ENCODE measurements around the gene NOC3L.

The NOC3L gene

DNA sequence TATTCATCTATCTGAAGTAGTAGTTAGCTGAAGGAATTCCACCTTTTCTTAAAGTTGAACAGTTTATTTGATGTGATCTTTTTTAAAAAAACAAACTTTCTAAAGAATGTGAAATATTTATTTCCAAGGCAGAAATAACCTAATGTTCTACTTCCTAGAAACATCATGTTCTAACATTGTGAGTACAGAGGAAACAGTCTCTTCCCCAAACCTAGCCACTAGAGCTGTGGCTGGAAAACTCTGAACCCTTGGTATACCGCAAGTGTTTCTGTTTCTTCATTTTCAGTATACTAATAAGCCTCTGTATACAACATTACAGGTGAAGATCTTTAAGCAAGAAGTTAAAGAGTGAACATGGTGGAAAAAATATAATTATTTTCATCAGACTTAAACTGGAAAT is 35.1 kb downstream of the NOC3L start:
- WGBS, result 100% methylated on average over 1 of the region's 1 CpG
- Histone ChIP-seq H3K9ac (ENCODE audit: low read depth, low read length) (no peak overlapping the region), H3K9me3 (ENCODE audit: insufficient read depth, low read depth, low read length) (no peaks in the 10 kb centered on the region), H3K4me3 (ENCODE audit: low read length) (no peak overlapping the region), H3K4me1 (ENCODE audit: insufficient read depth, low read length) (no peaks in the 10 kb centered on the region), H3K36me3 (ENCODE audit: insufficient read depth, low read length) (peaks cover 94% of the 10 kb centered on the region), H3K27ac (ENCODE audit: low read depth, low read length) (no peak overlapping the region), H3K27me3 (ENCODE audit: insufficient read depth, low read length) (no peaks in the 10 kb centered on the region)

DNA sequence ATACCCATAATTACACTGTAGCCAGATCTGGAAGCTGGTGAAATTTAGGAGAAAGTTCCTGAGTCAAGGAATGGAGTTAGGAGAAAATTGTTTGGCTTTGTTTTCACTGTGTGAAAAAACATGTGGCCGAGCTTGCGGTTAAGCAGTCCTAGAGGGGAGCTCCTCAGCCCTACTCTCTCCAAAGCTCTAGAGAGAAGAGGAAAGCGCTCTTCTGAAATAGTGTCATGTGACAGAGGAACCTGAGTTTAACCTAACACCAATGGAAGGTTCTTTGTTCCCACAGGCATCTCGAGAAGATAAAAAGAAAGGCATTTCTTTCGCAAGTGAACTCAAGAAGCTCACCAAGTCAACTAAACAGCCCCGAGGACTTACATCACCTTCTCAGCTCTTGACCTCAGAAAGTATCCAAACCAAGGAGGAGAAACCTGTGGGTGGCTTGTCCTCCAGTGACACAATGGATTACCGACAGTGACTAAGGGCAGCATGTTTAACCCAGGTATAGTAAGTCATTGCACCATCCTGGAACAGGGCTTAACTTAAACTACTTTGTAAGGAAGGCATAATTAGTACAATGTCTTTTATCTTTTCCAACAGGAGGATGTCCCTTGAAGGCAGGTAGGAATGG is 38.0 kb downstream of the NOC3L start:
- WGBS, result 91% methylated on average over 7 of the region's 7 CpGs
- no peak overlapping the region for H3K9ac ChIP-seq (ENCODE audit: low read depth, low read length)
- no peak overlapping the region for H3K27ac ChIP-seq (ENCODE audit: low read depth, low read length)
- H3K4me1 ChIP-seq (ENCODE audit: insufficient read depth, low read length), result no peaks in the 10 kb centered on the region
- H3K4me3 ChIP-seq (ENCODE audit: low read length), result no peak overlapping the region
- peaks cover 73% of the 10 kb centered on the region for H3K36me3 ChIP-seq (ENCODE audit: insufficient read depth, low read length)
- H3K27me3 ChIP-seq (ENCODE audit: insufficient read depth, low read length), result no peaks in the 10 kb centered on the region
- H3K9me3 ChIP-seq (ENCODE audit: insufficient read depth, low read depth, low read length), result no peaks in the 10 kb centered on the region

DNA sequence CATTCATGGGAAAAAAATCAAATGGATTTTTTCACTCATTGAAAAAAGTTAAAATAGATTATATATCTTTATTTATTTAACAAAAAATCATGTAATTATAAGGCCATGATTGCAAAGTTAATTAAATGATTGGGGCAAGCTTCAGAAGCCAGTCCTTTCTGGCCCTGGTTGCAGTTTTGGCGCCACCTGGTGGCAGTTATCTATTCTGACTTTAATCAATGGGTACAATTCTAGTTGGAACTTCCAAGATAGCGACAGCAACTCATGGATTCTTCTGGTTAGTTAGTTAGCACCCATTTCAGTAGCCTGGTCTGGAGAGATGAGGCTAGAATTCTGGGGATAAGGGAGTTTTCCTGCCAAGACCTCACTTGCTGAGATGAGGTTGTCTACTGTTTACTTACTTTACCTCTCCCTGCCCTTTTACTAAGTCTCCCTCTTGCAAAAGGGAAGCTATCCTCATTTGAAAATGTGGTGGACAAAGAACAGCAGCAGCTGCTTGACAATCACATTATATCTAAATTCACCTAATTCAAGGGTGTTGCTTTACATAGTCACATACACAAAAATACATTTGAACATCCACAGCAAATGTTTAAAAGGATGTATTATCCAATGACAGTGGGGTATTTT is 42.3 kb downstream of the NOC3L start:
- H3K27me3 ChIP-seq (ENCODE audit: insufficient read depth, low read length), result no peaks in the 10 kb centered on the region
- no peaks in the 10 kb centered on the region for H3K9me3 ChIP-seq (ENCODE audit: insufficient read depth, low read depth, low read length)
- no peaks in the 10 kb centered on the region for H3K4me1 ChIP-seq (ENCODE audit: insufficient read depth, low read length)
- H3K4me3 ChIP-seq (ENCODE audit: low read length), result no peak overlapping the region
- no peak overlapping the region for H3K9ac ChIP-seq (ENCODE audit: low read depth, low read length)
- H3K36me3 ChIP-seq (ENCODE audit: insufficient read depth, low read length), result peaks cover 31% of the 10 kb centered on the region
- H3K27ac ChIP-seq (ENCODE audit: low read depth, low read length), result no peak overlapping the region
- 29% methylated on average over 2 of the region's 2 CpGs for WGBS

DNA sequence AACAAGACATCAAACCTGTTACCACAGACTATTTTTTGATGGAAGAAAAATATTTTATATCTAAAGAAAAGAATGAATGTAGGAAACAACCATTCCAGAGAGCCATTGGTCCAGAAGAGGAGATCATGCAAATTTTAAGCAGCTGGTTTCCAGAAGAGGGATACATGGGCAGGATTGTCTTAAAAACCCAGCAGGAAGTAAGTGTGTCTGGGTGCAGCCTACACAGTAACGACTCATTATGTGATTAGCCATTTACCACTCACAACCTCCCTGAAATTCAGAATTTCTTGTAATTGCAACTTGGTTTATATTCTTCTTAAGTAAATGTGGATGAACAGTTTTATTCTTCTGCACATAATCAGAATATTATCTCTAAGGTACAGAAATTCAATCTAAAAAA is 46.2 kb downstream of the NOC3L start:
- Histone ChIP-seq H3K27ac (ENCODE audit: low read depth, low read length) (no peak overlapping the region), H3K4me1 (ENCODE audit: insufficient read depth, low read length) (no peaks in the 10 kb centered on the region), H3K36me3 (ENCODE audit: insufficient read depth, low read length) (peaks cover under 1% of the 10 kb centered on the region; the same call in 1 of the 2 replicates), H3K4me3 (ENCODE audit: low read length) (no peak overlapping the region), H3K9me3 (ENCODE audit: insufficient read depth, low read depth, low read length) (no peaks in the 10 kb centered on the region), H3K9ac (ENCODE audit: low read depth, low read length) (no peak overlapping the region), H3K27me3 (ENCODE audit: insufficient read depth, low read length) (no peaks in the 10 kb centered on the region)
- WGBS, result 100% methylated on average over 1 of the region's 1 CpG

DNA sequence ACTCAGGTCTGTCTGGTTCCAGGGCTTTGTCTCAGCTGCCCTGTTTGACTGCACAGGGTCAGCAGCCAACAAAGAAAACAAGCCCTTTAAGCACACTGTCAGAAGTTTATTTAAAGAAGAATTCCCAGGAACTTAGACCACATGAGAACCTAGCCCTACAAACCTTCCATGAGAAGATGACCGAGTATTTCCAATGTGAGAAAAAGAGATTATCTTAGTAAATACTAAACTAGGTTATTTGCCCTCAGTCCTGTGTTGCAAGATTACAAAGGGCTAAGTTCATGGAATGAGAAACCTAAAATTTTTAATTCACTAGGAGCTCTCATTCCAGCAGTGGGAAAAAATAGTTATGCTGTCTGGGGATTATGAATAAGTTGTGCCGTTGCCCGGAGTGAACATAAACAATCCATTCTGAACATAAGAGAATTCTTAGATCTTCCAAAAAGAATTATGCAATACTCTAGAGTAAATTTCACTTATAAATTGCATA is 46.7 kb downstream of the NOC3L start:
- WGBS, result no CpG with 5 or more reads among the region's 3 CpGs

DNA sequence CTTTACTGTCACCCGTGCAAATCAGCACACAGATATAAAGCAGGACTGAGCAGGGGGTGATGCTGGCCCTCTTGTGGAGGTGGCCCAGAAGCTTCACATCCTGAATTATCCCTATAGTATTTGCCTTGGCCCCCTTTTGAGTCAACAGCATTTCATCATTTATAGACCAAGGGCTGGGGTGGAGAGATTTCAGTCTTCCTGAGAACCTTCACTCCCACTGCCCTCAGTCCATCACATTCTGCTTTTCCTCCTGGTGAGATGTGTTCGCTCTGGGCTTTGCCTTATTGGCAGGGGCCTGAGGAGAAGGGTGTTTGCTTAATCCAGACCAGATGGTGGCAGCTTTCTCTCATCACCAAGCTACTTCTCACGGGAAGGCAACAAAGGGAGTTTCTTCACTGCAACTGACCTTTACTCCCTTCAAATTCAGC is 47.7 kb downstream of the NOC3L start:
- Histone ChIP-seq H3K9ac (ENCODE audit: low read depth, low read length) (no peak overlapping the region), H3K27ac (ENCODE audit: low read depth, low read length) (no peak overlapping the region), H3K36me3 (ENCODE audit: insufficient read depth, low read length) (no peaks in the 10 kb centered on the region), H3K9me3 (ENCODE audit: insufficient read depth, low read depth, low read length) (no peaks in the 10 kb centered on the region), H3K27me3 (ENCODE audit: insufficient read depth, low read length) (no peaks in the 10 kb centered on the region), H3K4me3 (ENCODE audit: low read length) (no peak overlapping the region), H3K4me1 (ENCODE audit: insufficient read depth, low read length) (no peaks in the 10 kb centered on the region)
- 72% methylated on average over 3 of the region's 3 CpGs for WGBS

More for the DNA sequence above, 46.7 kb downstream of the NOC3L start:
- Histone ChIP-seq H3K4me1 (ENCODE audit: insufficient read depth, low read length) (no peaks in the 10 kb centered on the region), H3K36me3 (ENCODE audit: insufficient read depth, low read length) (no peaks in the 10 kb centered on the region), H3K27me3 (ENCODE audit: insufficient read depth, low read length) (no peaks in the 10 kb centered on the region), H3K4me3 (ENCODE audit: low read length) (no peak overlapping the region), H3K9ac (ENCODE audit: low read depth, low read length) (no peak overlapping the region), H3K27ac (ENCODE audit: low read depth, low read length) (no peak overlapping the region), H3K9me3 (ENCODE audit: insufficient read depth, low read depth, low read length) (no peaks in the 10 kb centered on the region)

DNA sequence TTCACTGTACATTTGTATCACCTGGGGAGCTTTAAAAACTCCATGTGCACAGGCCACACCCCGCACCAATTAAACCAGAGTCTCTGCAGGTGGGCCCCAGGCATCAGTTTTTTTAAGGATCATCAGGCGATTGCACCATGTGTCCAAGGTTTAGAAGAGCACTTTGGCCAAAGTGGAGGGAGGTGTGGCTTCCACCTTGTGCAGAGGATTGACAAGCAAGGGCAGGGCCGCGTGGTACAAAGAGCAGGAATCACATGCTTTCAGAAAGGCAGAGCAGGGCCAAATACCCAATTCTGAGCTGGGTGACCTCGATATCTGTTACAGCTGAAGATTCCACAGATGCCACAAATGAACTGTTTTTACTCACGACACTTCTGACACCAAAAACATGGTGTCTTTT is 52.4 kb downstream of the NOC3L start:
- 92% methylated on average over 6 of the region's 6 CpGs for WGBS
- Histone ChIP-seq H3K27me3 (ENCODE audit: insufficient read depth, low read length) (no peaks in the 10 kb centered on the region), H3K27ac (ENCODE audit: low read depth, low read length) (no peak overlapping the region), H3K4me3 (ENCODE audit: low read length) (no peak overlapping the region), H3K9ac (ENCODE audit: low read depth, low read length) (no peak overlapping the region), H3K4me1 (ENCODE audit: insufficient read depth, low read length) (no peaks in the 10 kb centered on the region), H3K9me3 (ENCODE audit: insufficient read depth, low read depth, low read length) (no peaks in the 10 kb centered on the region), H3K36me3 (ENCODE audit: insufficient read depth, low read length) (no peaks in the 10 kb centered on the region)

DNA sequence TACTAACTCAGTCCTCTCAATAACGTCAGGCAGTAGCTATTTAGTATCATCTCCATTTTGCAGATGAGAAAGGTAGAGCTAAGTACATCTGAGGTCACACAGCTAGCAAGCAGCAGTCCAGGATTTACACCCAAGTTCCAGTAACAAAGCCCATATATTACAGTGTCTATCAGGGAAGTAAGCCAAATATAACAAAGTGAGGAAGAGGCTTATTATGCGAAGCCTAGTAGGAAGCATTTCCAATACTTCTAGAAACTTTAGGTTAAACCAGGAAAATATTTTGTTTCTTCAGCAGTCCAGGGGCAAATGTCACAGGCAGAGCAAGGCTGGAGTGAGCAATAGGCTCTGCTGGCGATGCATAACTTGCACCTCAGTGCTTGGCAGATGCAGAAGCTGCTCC is 53.9 kb downstream of the NOC3L start:
- Histone ChIP-seq H3K4me3 (ENCODE audit: low read length) (no peak overlapping the region), H3K9ac (ENCODE audit: low read depth, low read length) (no peak overlapping the region), H3K4me1 (ENCODE audit: insufficient read depth, low read length) (no peaks in the 10 kb centered on the region), H3K27me3 (ENCODE audit: insufficient read depth, low read length) (no peaks in the 10 kb centered on the region), H3K27ac (ENCODE audit: low read depth, low read length) (no peak overlapping the region), H3K36me3 (ENCODE audit: insufficient read depth, low read length) (no peaks in the 10 kb centered on the region), H3K9me3 (ENCODE audit: insufficient read depth, low read depth, low read length) (no peaks in the 10 kb centered on the region)
- 98% methylated on average over 3 of the region's 3 CpGs for WGBS

DNA sequence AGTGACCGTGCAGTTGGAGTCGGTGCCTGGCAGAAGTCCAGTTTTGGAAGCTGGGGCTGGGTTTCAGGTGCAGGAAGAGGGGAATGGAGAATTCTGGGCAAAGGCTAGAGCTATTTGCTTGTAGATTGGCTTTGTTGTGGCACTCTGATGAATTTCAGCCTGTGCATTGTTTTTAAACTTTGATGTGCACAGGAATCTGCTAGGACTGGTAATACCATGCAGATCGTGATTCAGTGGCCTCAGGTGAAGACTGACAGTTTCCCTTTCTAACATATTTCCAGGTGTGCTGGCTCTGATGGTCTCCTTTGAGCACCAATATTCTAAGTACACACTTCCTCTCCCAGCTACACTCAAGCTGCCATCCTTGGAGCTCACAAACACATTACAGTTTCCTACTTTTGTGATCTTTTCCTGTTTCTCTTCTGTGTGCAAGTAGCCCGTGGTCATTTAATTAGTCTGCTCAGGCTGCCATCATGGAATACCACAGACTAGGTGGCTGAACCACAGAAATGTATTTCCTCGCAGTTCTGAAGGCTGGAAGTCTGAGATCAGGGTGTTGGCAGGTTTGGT is 55.6 kb downstream of the NOC3L start:
- Histone ChIP-seq H3K4me1 (ENCODE audit: insufficient read depth, low read length) (no peaks in the 10 kb centered on the region), H3K27me3 (ENCODE audit: insufficient read depth, low read length) (no peaks in the 10 kb centered on the region), H3K27ac (ENCODE audit: low read depth, low read length) (no peak overlapping the region), H3K9me3 (ENCODE audit: insufficient read depth, low read depth, low read length) (no peaks in the 10 kb centered on the region), H3K9ac (ENCODE audit: low read depth, low read length) (no peak overlapping the region), H3K4me3 (ENCODE audit: low read length) (no peak overlapping the region), H3K36me3 (ENCODE audit: insufficient read depth, low read length) (no peaks in the 10 kb centered on the region)
- 96% methylated on average over 5 of the region's 5 CpGs for WGBS

DNA sequence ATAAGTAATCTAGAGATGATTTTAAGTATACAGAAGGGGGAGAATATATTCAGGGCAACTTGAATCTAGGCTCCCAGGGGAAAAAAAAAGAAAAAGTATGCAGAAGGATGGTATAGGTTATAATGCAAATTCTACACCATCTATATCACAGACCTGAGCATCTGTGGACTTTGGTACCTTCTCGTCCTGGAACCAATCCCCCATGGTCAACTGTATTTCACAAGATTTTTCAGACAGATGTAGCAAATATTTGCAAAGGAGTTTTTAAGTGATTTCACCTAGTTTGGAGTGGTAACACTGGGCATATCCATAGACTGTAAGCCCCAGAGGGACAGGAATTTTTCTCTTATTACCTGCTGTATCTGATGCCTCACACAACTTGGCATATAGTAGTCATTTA is 58.8 kb downstream of the NOC3L start:
- no peak overlapping the region for H3K4me3 ChIP-seq (ENCODE audit: low read length)
- no peak overlapping the region for H3K9ac ChIP-seq (ENCODE audit: low read depth, low read length)
- H3K9me3 ChIP-seq (ENCODE audit: insufficient read depth, low read depth, low read length), result no peaks in the 10 kb centered on the region
- no peaks in the 10 kb centered on the region for H3K27me3 ChIP-seq (ENCODE audit: insufficient read depth, low read length)
- H3K4me1 ChIP-seq (ENCODE audit: insufficient read depth, low read length), result no peaks in the 10 kb centered on the region
- H3K36me3 ChIP-seq (ENCODE audit: insufficient read depth, low read length), result no peaks in the 10 kb centered on the region
- WGBS, result 90% methylated on average over 1 of the region's 1 CpG
- no peak overlapping the region for H3K27ac ChIP-seq (ENCODE audit: low read depth, low read length)

DNA sequence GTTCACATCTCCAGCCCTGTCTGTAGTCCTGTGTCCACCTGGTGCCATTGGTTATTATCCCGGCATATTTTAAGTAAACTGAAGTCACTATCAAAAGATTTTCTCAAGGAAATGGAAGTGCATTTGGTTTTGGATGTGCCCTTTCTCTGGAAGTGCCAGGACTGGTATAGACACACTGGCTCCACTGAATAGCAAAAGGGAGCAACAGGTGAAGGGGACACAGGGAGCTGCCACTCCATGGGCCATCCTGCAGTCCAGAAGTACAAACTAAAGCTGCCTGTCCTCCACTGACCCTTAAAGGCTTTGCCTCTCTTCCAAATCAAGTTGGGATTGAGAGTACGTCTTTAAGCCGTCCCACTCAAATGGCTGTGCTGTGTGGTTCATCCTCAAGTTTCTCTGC is 62.7 kb downstream of the NOC3L start:
- no peaks in the 10 kb centered on the region for H3K9me3 ChIP-seq (ENCODE audit: insufficient read depth, low read depth, low read length)
- no peak overlapping the region for H3K4me3 ChIP-seq (ENCODE audit: low read length)
- H3K27ac ChIP-seq (ENCODE audit: low read depth, low read length), result no peak overlapping the region
- H3K36me3 ChIP-seq (ENCODE audit: insufficient read depth, low read length), result no peaks in the 10 kb centered on the region
- H3K27me3 ChIP-seq (ENCODE audit: insufficient read depth, low read length), result no peaks in the 10 kb centered on the region
- H3K4me1 ChIP-seq (ENCODE audit: insufficient read depth, low read length), result no peaks in the 10 kb centered on the region
- 98% methylated on average over 3 of the region's 3 CpGs for WGBS
- H3K9ac ChIP-seq (ENCODE audit: low read depth, low read length), result no peak overlapping the region

All from HUES64 (cell line).